H1 (cell line): ENCODE measurements around the gene SEMA3F. TPM values are rescaled to one million over a fixed set of nuclear protein-coding genes. Genes with fewer than 3 reads are reported as not detected.

Experiments used
- CTCF ChIA-PET: fragments of 300-600 bp; sonication (Branson Sonifier 250); formaldehyde crosslinking; loops from one replicate; lab custom pipeline; 2021; ENCODE audit not compliant: partially characterized antibody; lab: Charles Lee
- POLR2A ChIA-PET: fragments of 300-600 bp; sonication (Branson Sonifier 250); formaldehyde crosslinking; loops from one replicate; lab custom pipeline; 2021; ENCODE audit warnings: inconsistent platforms; ENCODE audit not compliant: partially characterized antibody; lab: Charles Lee
- DNase-seq, 2 experiments: peaks; one replicate each; pipeline versions ENCODE4 v3.0.0 to v3.0.0-alpha.2; 2010 to 2022; ENCODE audit warnings: low spot score in 2 of 2, low read depth in 1 of 2, mixed read lengths in 1 of 2
- FAIRE-seq: peaks from 2 replicates; lab custom pipeline; 2011; peaks lifted over from hg19 to GRCh38; lab: Jason Lieb, UNC
- H2AFZ ChIP-seq: 2 replicates; pipeline ENCODE4 v1.8.1; 2012; ENCODE audit warnings: low read length, inconsistent platforms
- H2AK5ac ChIP-seq: 2 replicates; pipeline ENCODE4 v1.6.1; 2013; ENCODE audit warnings: low read depth, low read length
- H2BK120ac ChIP-seq: replicated peaks from 2 replicates; pipeline ENCODE3; 2013; ENCODE audit warnings: low read depth, low read length, inconsistent platforms
- H2BK12ac ChIP-seq: 2 replicates; pipeline ENCODE4 v1.6.1; 2013; ENCODE audit warnings: low read depth, low read length
- H2BK15ac ChIP-seq: 2 replicates; pipeline ENCODE4 v1.6.1; 2013; ENCODE audit warnings: low read length
- H2BK20ac ChIP-seq: 2 replicates; pipeline ENCODE4 v1.6.1; 2013; ENCODE audit warnings: low read length
- H2BK5ac ChIP-seq: 2 replicates; pipeline ENCODE4 v1.6.1; 2013; ENCODE audit warnings: low read depth, low read length
- H3K14ac ChIP-seq: 2 replicates; pipeline ENCODE4 v1.6.1; 2013; ENCODE audit warnings: inconsistent platforms; ENCODE audit not compliant: insufficient read length
- H3K18ac ChIP-seq: 2 replicates; pipeline ENCODE4 v1.6.1; 2013; ENCODE audit warnings: low read length; ENCODE audit errors: extremely low read depth
- H3K23ac ChIP-seq: 2 replicates; pipeline ENCODE4 v1.6.1; 2013; ENCODE audit warnings: inconsistent platforms; ENCODE audit not compliant: insufficient read length
- H3K23me2 ChIP-seq: 2 replicates; pipeline ENCODE4 v1.6.1; 2013; ENCODE audit warnings: low read depth, low read length
- H3K27ac ChIP-seq: 2 replicates; pipeline ENCODE4 v1.6.1; 2011; ENCODE audit warnings: low read depth, low read length, inconsistent platforms
- H3K27me3 ChIP-seq, 4 experiments: replicated peaks in 1 of 4; 1 replicate in 1 of 4; 2 replicates in 3 of 4; pipeline versions ENCODE4 v1.6.1 to v1.8.1; 2011 to 2013; ENCODE audit warnings: low read length in 3 of 4, mild to moderate bottlenecking in 3 of 4, inconsistent platforms in 2 of 4, mixed read lengths in 2 of 4, moderate library complexity in 1 of 4; ENCODE audit not compliant: control insufficient read depth in 3 of 4, insufficient read depth in 3 of 4; ENCODE audit errors: extremely low read depth in 1 of 4
- H3K36me3 ChIP-seq, 4 experiments: 2 replicates each; pipeline versions ENCODE4 v1.6.1 to v1.8.1; 2011 to 2013; ENCODE audit warnings: mild to moderate bottlenecking in 4 of 4, low read length in 3 of 4, moderate library complexity in 2 of 4, control low read depth in 1 of 4, inconsistent platforms in 1 of 4; ENCODE audit not compliant: insufficient read depth in 4 of 4, control insufficient read depth in 2 of 4
- H3K4ac ChIP-seq: replicated peaks from 2 replicates; pipeline ENCODE3; 2013; ENCODE audit warnings: low read length, low read depth, mixed read lengths, inconsistent platforms; ENCODE audit not compliant: insufficient read length
- H3K4me1 ChIP-seq, 4 experiments: replicated peaks in 1 of 4; 1 replicate in 1 of 4; 2 replicates in 3 of 4; pipeline versions ENCODE4 v1.6.1 to v1.8.1; 2011 to 2013; ENCODE audit warnings: low read length in 3 of 4, inconsistent platforms in 2 of 4, mixed read lengths in 1 of 4; ENCODE audit not compliant: insufficient read depth in 4 of 4, control insufficient read depth in 3 of 4
- H3K4me2 ChIP-seq, 2 experiments: 2 replicates each; pipeline versions ENCODE4 v1.6.1 to v1.8.1; 2011 to 2013; ENCODE audit warnings: low read depth in 2 of 2, low read length in 2 of 2, control low read depth in 1 of 2, inconsistent platforms in 1 of 2, mild to moderate bottlenecking in 1 of 2; ENCODE audit not compliant: insufficient read depth in 1 of 2
- H3K4me3 ChIP-seq, 4 experiments: fragments of 200-600, 300-600 bp in 1 of 4; sonication (generic), shearing (Covaris generic), sonication (Bioruptor Twin) in 1 of 4; 2 replicates each; pipeline versions ENCODE4 v1.5.1 to v1.8.1; 2011 to 2016; ENCODE audit warnings: low read length in 4 of 4, low read depth in 3 of 4, control low read depth in 2 of 4, inconsistent platforms in 2 of 4, mild to moderate bottlenecking in 2 of 4, mixed read lengths in 1 of 4, moderate library complexity in 1 of 4; ENCODE audit not compliant: insufficient read depth in 2 of 4; ENCODE audit errors: extremely low read depth in 1 of 4
- H3K56ac ChIP-seq: replicated peaks from 2 replicates; pipeline ENCODE3; 2013; ENCODE audit warnings: low read depth, mild to moderate bottlenecking, mixed read lengths, low read length, inconsistent platforms; ENCODE audit not compliant: insufficient read length
- H3K79me1 ChIP-seq: 2 replicates; pipeline ENCODE4 v1.6.1; 2013; ENCODE audit warnings: low read depth, low read length, control low read depth
- H3K79me2 ChIP-seq, 2 experiments: 2 replicates each; pipeline versions ENCODE4 v1.6.1 to v1.8.1; 2012 to 2013; ENCODE audit warnings: low read length in 2 of 2, mild to moderate bottlenecking in 2 of 2, inconsistent platforms in 1 of 2; ENCODE audit not compliant: insufficient read depth in 2 of 2, control insufficient read depth in 1 of 2
- H3K9ac ChIP-seq, 4 experiments: replicated peaks in 1 of 4; 1 replicate in 1 of 4; 2 replicates in 3 of 4; pipeline versions ENCODE4 v1.6.1 to v1.8.1; 2011 to 2013; ENCODE audit warnings: low read depth in 3 of 4, low read length in 3 of 4, control low read depth in 2 of 4, mild to moderate bottlenecking in 2 of 4, moderate library complexity in 2 of 4, inconsistent platforms in 1 of 4; ENCODE audit errors: extremely low read depth in 1 of 4
- H3K9me3 ChIP-seq, 2 experiments: 2 replicates each; pipeline versions ENCODE4 v1.6.1 to v1.8.1; 2012 to 2013; ENCODE audit warnings: mild to moderate bottlenecking in 2 of 2, moderate library complexity in 2 of 2, control low read depth in 1 of 2, inconsistent platforms in 1 of 2, low read depth in 1 of 2, low read length in 1 of 2, mixed read lengths in 1 of 2; ENCODE audit not compliant: insufficient read depth in 2 of 2
- H4K20me1 ChIP-seq, 2 experiments: replicated peaks in 1 of 2; 2 replicates each; pipeline versions ENCODE3 to v1.8.1; 2011 to 2013; ENCODE audit warnings: inconsistent platforms in 2 of 2, low read length in 2 of 2, mild to moderate bottlenecking in 1 of 2; ENCODE audit not compliant: insufficient read depth in 2 of 2, control insufficient read depth in 1 of 2
- H4K5ac ChIP-seq: 2 replicates; pipeline ENCODE4 v1.6.1; 2013; ENCODE audit warnings: low read length, low read depth, mixed read lengths, inconsistent platforms; ENCODE audit not compliant: insufficient read length
- H4K8ac ChIP-seq: 2 replicates; pipeline ENCODE4 v1.8.0; 2013; ENCODE audit warnings: mild to moderate bottlenecking, moderate library complexity, low read length, inconsistent platforms; ENCODE audit not compliant: insufficient read depth; ENCODE audit errors: extremely low read depth
- H4K91ac ChIP-seq: replicated peaks from 2 replicates; pipeline ENCODE3; 2013; ENCODE audit warnings: low read length, mixed read lengths, inconsistent platforms; ENCODE audit not compliant: insufficient read length
- CBX8 ChIP-seq: fragments of 300-800, 300-1000 bp; sonication (generic); IDR thresholded peaks from 2 replicates; pipeline ENCODE4 v1.7.1; 2016; ENCODE audit warnings: low read depth, low read length, borderline replicate concordance
- GTF2F1 ChIP-seq: IDR thresholded peaks from 2 replicates; pipeline ENCODE4 v1.6.1; 2012; ENCODE audit warnings: low read depth, low read length, improper control_type of control experiment, borderline replicate concordance
- KDM4A ChIP-seq: IDR thresholded peaks from one replicate; pipeline ENCODE4 v1.7.1; 2012; ENCODE audit warnings: low read depth, mild to moderate bottlenecking, moderate library complexity, low read length, inconsistent platforms; ENCODE audit not compliant: severe bottlenecking
- RAD21 ChIP-seq, 2 experiments: IDR thresholded peaks in 1 of 2; conservative IDR thresholded peaks in 1 of 2; 2 replicates each; pipeline ENCODE4 v1.6.1; 2011; ENCODE audit warnings: low read depth in 2 of 2, low read length in 2 of 2, improper control_type of control experiment in 1 of 2, inconsistent platforms in 1 of 2, mild to moderate bottlenecking in 1 of 2, moderate library complexity in 1 of 2
- RBBP5 ChIP-seq: IDR thresholded peaks from 2 replicates; pipeline ENCODE4 v1.7.1; 2012; ENCODE audit warnings: low read depth, mild to moderate bottlenecking, inconsistent platforms, low read length, moderate library complexity, borderline replicate concordance
- RFX5 ChIP-seq: IDR thresholded peaks from 2 replicates; pipeline ENCODE4 v1.6.1; 2011; ENCODE audit warnings: low read depth, low read length, improper control_type of control experiment, borderline replicate concordance
- TBP ChIP-seq: IDR thresholded peaks from 2 replicates; pipeline ENCODE4 v1.6.1; 2011; ENCODE audit warnings: low read depth, low read length, improper control_type of control experiment
- YY1 ChIP-seq: IDR thresholded peaks from 2 replicates; pipeline ENCODE4 v1.6.1; 2011; ENCODE audit warnings: low read depth, mild to moderate bottlenecking, low read length
- WGBS, 2 experiments: shearing (Covaris generic) in 1 of 2; methylation state at CpG; one replicate each; pipeline versions ENCODE4 v1.1.6 to v1.1.7; 2013 to 2015; ENCODE audit warnings: low lambda C conversion rate in 2 of 2, mixed read lengths in 2 of 2, inconsistent platforms in 1 of 2, low coverage in 1 of 2, missing lambda C conversion rate in 1 of 2; ENCODE audit not compliant: insufficient replicate concordance in 2 of 2, insufficient coverage in 1 of 2, insufficient read length in 1 of 2; ENCODE audit errors: extremely low coverage in 1 of 2, missing lambda C conversion rate in 1 of 2; 5-methylcytosine and 5-hydroxymethylcytosine counted together
- polyA plus RNA-seq, 7 experiments: library from polyadenylated mRNA; depleted of rRNA in 3 of 7; stranded (reverse) in 5 of 7; unstranded in 2 of 7; fragments of >200 nt in 5 of 7; fragments of 200-250 nt in 2 of 7; gene quantifications; 1 replicate in 5 of 7; 2 replicates in 1 of 7; 4 replicates in 1 of 7; pipeline versions ENCODE4 v1.2.1 to v1.2.3, GENCODE V29; 2011 to 2013; ENCODE audit warnings: missing spikeins in 2 of 7, mixed read lengths in 2 of 7
- total RNA-seq: library from RNA; stranded (reverse); fragmentation: NEBNext Ultra II Directional; extraction: Animal tissue kit (Norgen Biotek cat#: 25700); gene quantifications from 2 replicates; pipeline ENCODE4 v1.2.1, GENCODE V29; 2021

SEMA3F gene
- total and polyA plus RNA-seq, 2 of the 8 experiments (the other 6 are each of a cell fraction or from before 2014, with no cell fraction given), result 20.3 to 37.0 TPM

DNA sequence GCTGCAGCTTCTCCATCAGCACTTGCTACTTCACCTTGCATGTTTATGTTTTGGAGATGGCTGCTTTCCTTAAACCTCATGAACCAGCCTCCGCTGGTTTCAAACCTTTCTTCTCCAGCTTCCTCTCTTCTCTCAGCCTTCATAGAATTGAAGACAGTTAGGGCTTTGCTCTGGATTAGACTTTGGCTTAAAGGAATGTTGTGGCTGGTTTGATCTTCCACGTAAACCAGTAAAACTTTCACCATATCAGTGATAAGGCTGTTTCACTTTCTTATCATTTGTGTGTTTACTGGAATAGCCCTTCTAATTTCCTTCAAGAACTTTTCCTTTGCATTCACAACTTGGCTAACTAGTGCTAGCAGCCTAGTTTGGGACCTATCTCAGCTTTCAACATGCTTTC lies 24.6 kb downstream of the SEMA3F start:
- H3K4me3 ChIP-seq, result no peak overlapping the region
- CTCF ChIA-PET, result interaction anchor here (0.6 to 25.0 kb wide), 7 partner anchors 11 to 59 kb away, joined by 3 to 1138 read pairs (median 6); partner anchors contain the start of genes GNAT1 and SLC38A3
- H3K23me2 ChIP-seq, result no peaks in the 10 kb centered on the region
- no peak overlapping the region for H2AFZ ChIP-seq
- H3K27ac ChIP-seq, result no peak overlapping the region
- FAIRE-seq (no peak), DNase-seq (no peak)
- no peak overlapping the region for H4K8ac ChIP-seq
- no peak overlapping the region for H3K56ac ChIP-seq
- no peak overlapping the region for H3K23ac ChIP-seq
- H3K79me2 ChIP-seq, result no peaks in the 10 kb centered on the region
- 68% methylated on average over 2 of the region's 2 CpGs; no CpG with 5 or more reads in 1 of the 2 experiments for whole genome bisulfite sequencing, 2 experiments
- H3K4me2 ChIP-seq, result no peak overlapping the region
- H3K18ac ChIP-seq, result no peak overlapping the region
- H3K4ac ChIP-seq, result no peak overlapping the region
- no peak overlapping the region for H2BK20ac ChIP-seq
- no peak overlapping the region for H3K14ac ChIP-seq
- peaks cover 9 to 35% (median 23%) of the 10 kb centered on the region in 4 experiments for H3K36me3 ChIP-seq
- H2BK12ac ChIP-seq, result no peak overlapping the region
- H3K27me3 ChIP-seq, result no peaks in the 10 kb centered on the region
- H4K5ac ChIP-seq, result no peak overlapping the region
- no peak overlapping the region for H2BK5ac ChIP-seq
- H3K79me1 ChIP-seq, result no peaks in the 10 kb centered on the region
- H2BK120ac ChIP-seq, result no peak overlapping the region
- no peak overlapping the region for H2AK5ac ChIP-seq
- no peak overlapping the region for H3K9ac ChIP-seq
- no peak overlapping the region for H4K91ac ChIP-seq
- no peak overlapping the region for H2BK15ac ChIP-seq
- peaks cover 4 to 10% of the 10 kb centered on the region in 2 experiments for H4K20me1 ChIP-seq
- H3K9me3 ChIP-seq, result no peaks in the 10 kb centered on the region
- no peaks in the 10 kb centered on the region for H3K4me1 ChIP-seq
- POLR2A ChIA-PET, result interaction anchor here (1.4 to 1.7 kb wide), 2 partner anchors 14 to 59 kb away, joined by 6 read pairs; no protein-coding TSS in a partner anchor
- TF ChIP-seq GTF2F1 (no peak), RBBP5 (no peak), TBP (no peak), RFX5 (no peak), CBX8 (no peak), RAD21 (IDR thresholded peaks at IDR 0.05 in 1 of 2, conservative IDR thresholded peaks at IDR 0.05 in 1 of 2; ENCODE audit: low read depth in 2 of 2, low read length in 2 of 2) (no peak), KDM4A (no peak), YY1 (no peak)
